IMR-90 (cell line): ENCODE results near the gene OGFR. TPM values are rescaled to one million over a fixed set of nuclear protein-coding genes. Genes with fewer than 3 reads are reported as not detected.

Source experiments
- ATAC-seq: fragments of 200-7000 bp; cut with Tn5 transposase; 2 replicates; pipeline ENCODE4 v1.9.1; 2020; ENCODE audit warnings: low read depth, mild to moderate bottlenecking, moderate library complexity
- BruUV-seq: library from RNA; stranded (reverse); fragments of 400-500 nt; replicated peaks from 2 replicates; lab custom pipeline; 2021; lab: Mats Ljungman, UMichigan
- CTCF ChIA-PET: fragments of 300-600 bp; formaldehyde crosslinking; extraction: SDS; loops from one replicate; lab custom pipeline; 2021; ENCODE audit warnings: antibody characterized with exemption; lab: Yijun Ruan, JAX
- POLR2A ChIA-PET: fragments of 300-600 bp; sonication (Branson Sonifier 250); formaldehyde crosslinking; loops from one replicate; lab custom pipeline; 2022; ENCODE audit warnings: antibody characterized with exemption; ENCODE audit not compliant: unreplicated experiment; lab: Charles Lee
- DNase-seq: peaks from one replicate; pipeline ENCODE4 v3.0.0; 2013
- H2AFZ ChIP-seq: replicated peaks from 2 replicates; pipeline ENCODE3; 2013; ENCODE audit warnings: low read length, mild to moderate bottlenecking; ENCODE audit not compliant: poor library complexity
- H2AK5ac ChIP-seq: 2 replicates; pipeline ENCODE4 v1.6.1; 2013; ENCODE audit warnings: low read depth, low read length, inconsistent platforms
- H2AK9ac ChIP-seq: replicated peaks from 2 replicates; pipeline ENCODE3; 2013; ENCODE audit warnings: mild to moderate bottlenecking, low read depth, low read length, moderate library complexity; ENCODE audit not compliant: poor library complexity
- H2BK120ac ChIP-seq: 2 replicates; pipeline ENCODE4 v1.6.1; 2013; ENCODE audit warnings: low read depth, low read length, inconsistent platforms
- H2BK15ac ChIP-seq: 3 replicates; pipeline ENCODE4 v1.6.1; 2013; ENCODE audit warnings: low read depth, low read length, inconsistent platforms
- H2BK20ac ChIP-seq: 2 replicates; pipeline ENCODE4 v1.6.1; 2013; ENCODE audit warnings: low read depth, mild to moderate bottlenecking, inconsistent platforms, low read length, moderate library complexity
- H2BK5ac ChIP-seq: 2 replicates; pipeline ENCODE4 v1.6.1; 2013; ENCODE audit warnings: mild to moderate bottlenecking, low read depth, low read length, inconsistent platforms; ENCODE audit not compliant: poor library complexity, severe bottlenecking
- H3K14ac ChIP-seq: replicated peaks from 2 replicates; pipeline ENCODE4 v1.6.1; 2013; ENCODE audit warnings: low read depth, low read length, inconsistent platforms
- H3K18ac ChIP-seq: 2 replicates; pipeline ENCODE4 v1.6.1; 2013; ENCODE audit warnings: low read depth, low read length, control low read depth
- H3K23ac ChIP-seq: 2 replicates; pipeline ENCODE4 v1.6.1; 2013; ENCODE audit warnings: low read depth, low read length, inconsistent platforms
- H3K27ac ChIP-seq: 2 replicates; pipeline ENCODE4 v1.5.1; 2013; ENCODE audit warnings: mild to moderate bottlenecking, control low read depth, low read length; ENCODE audit not compliant: insufficient read depth
- H3K27me3 ChIP-seq: 2 replicates; pipeline ENCODE4 v1.6.1; 2013; ENCODE audit warnings: low read length; ENCODE audit not compliant: control insufficient read depth, insufficient read depth
- H3K36me3 ChIP-seq: 2 replicates; pipeline ENCODE4 v1.6.1; 2013; ENCODE audit warnings: low read length, mixed read lengths; ENCODE audit not compliant: control insufficient read depth, insufficient read depth
- H3K4ac ChIP-seq: 2 replicates; pipeline ENCODE4 v1.6.1; 2013; ENCODE audit warnings: low read depth, low read length, inconsistent platforms
- H3K4me1 ChIP-seq: 2 replicates; pipeline ENCODE4 v1.6.1; 2013; ENCODE audit warnings: low read length, mixed read lengths; ENCODE audit not compliant: control insufficient read depth, insufficient read depth
- H3K4me2 ChIP-seq: 2 replicates; pipeline ENCODE4 v1.6.1; 2013; ENCODE audit warnings: low read depth, mild to moderate bottlenecking, control low read depth, low read length, moderate library complexity
- H3K4me3 ChIP-seq: 2 replicates; pipeline ENCODE4 v1.5.1; 2013; ENCODE audit warnings: low read depth, mild to moderate bottlenecking, control low read depth, low read length, moderate library complexity; ENCODE audit not compliant: insufficient read depth
- H3K56ac ChIP-seq: 2 replicates; pipeline ENCODE4 v1.6.1; 2013; ENCODE audit warnings: low read length, inconsistent platforms; ENCODE audit not compliant: insufficient read depth; ENCODE audit errors: extremely low read depth
- H3K79me1 ChIP-seq, 2 experiments: 2 replicates each; pipeline ENCODE4 v1.6.1; 2013; ENCODE audit warnings: low read length in 2 of 2, inconsistent platforms in 1 of 2, low read depth in 1 of 2
- H3K9ac ChIP-seq: 2 replicates; pipeline ENCODE4 v1.6.1; 2013; ENCODE audit warnings: low read depth, low read length, control low read depth
- H3K9me1 ChIP-seq: 2 replicates; pipeline ENCODE4 v1.6.1; 2013; ENCODE audit warnings: low read length, inconsistent platforms; ENCODE audit not compliant: insufficient read depth
- H3K9me3 ChIP-seq: 2 replicates; pipeline ENCODE4 v1.6.1; 2013; ENCODE audit warnings: low read length; ENCODE audit not compliant: control insufficient read depth, insufficient read depth
- H4K20me1 ChIP-seq: 2 replicates; pipeline ENCODE4 v1.6.1; 2013; ENCODE audit warnings: low read length, inconsistent platforms; ENCODE audit not compliant: insufficient read depth
- H4K5ac ChIP-seq: 2 replicates; pipeline ENCODE4 v1.6.1; 2013; ENCODE audit warnings: mild to moderate bottlenecking, low read depth, low read length, control low read depth
- H4K8ac ChIP-seq, 2 experiments: 2 replicates each; pipeline ENCODE4 v1.6.1; 2013; ENCODE audit warnings: low read depth in 2 of 2, low read length in 2 of 2, control low read depth in 1 of 2, inconsistent platforms in 1 of 2
- H4K91ac ChIP-seq: 2 replicates; pipeline ENCODE4 v1.6.1; 2013; ENCODE audit warnings: low read depth, low read length, inconsistent platforms; ENCODE audit not compliant: insufficient read depth
- BHLHE40 ChIP-seq: fragments of 150-350 bp; IDR thresholded peaks from 2 replicates; pipeline ENCODE4 v1.6.1; 2016; ENCODE audit warnings: mild to moderate bottlenecking, low read depth, low read length
- CEBPB ChIP-seq: IDR thresholded peaks from 2 replicates; pipeline ENCODE4 v1.6.1; 2012; ENCODE audit warnings: low read depth, low read length, improper control_type of control experiment
- CHD1 ChIP-seq: IDR thresholded peaks from 2 replicates; pipeline ENCODE4 v1.6.1; 2012; ENCODE audit warnings: low read depth, low read length, improper control_type of control experiment
- MAFK ChIP-seq: IDR thresholded peaks from 2 replicates; pipeline ENCODE4 v1.6.1; 2012; ENCODE audit warnings: low read depth, low read length, improper control_type of control experiment
- MAZ ChIP-seq: IDR thresholded peaks from 2 replicates; pipeline ENCODE4 v1.6.1; 2012; ENCODE audit warnings: low read depth, mild to moderate bottlenecking, low read length, improper control_type of control experiment, moderate library complexity, borderline replicate concordance
- MXI1 ChIP-seq: IDR thresholded peaks from 2 replicates; pipeline ENCODE4 v1.6.1; 2012; ENCODE audit warnings: low read depth, mild to moderate bottlenecking, low read length, moderate library complexity, borderline replicate concordance
- POLR2A ChIP-seq: IDR thresholded peaks from 2 replicates; pipeline ENCODE4 v1.6.1; 2012; ENCODE audit warnings: mild to moderate bottlenecking, low read depth, low read length
- RAD21 ChIP-seq: IDR thresholded peaks from 2 replicates; pipeline ENCODE4 v1.6.1; 2012; ENCODE audit warnings: low read length, improper control_type of control experiment
- RFX5 ChIP-seq: IDR thresholded peaks from 2 replicates; pipeline ENCODE4 v1.8.0; 2012; ENCODE audit warnings: low read depth, mild to moderate bottlenecking, low read length, moderate library complexity
- SMC3 ChIP-seq: fragments of 150-350 bp; IDR thresholded peaks from 2 replicates; pipeline ENCODE4 v1.6.1; 2016; ENCODE audit warnings: low read depth, mild to moderate bottlenecking, antibody characterized with exemption, low read length, moderate library complexity
- WGBS, 2 experiments: methylation state at CpG; one replicate each; pipeline versions ENCODE4 v1.1.5 to v1.1.7; 2013; ENCODE audit warnings: missing lambda C conversion rate in 2 of 2; ENCODE audit not compliant: insufficient read length in 1 of 2; ENCODE audit errors: extremely low coverage in 2 of 2; 5-methylcytosine and 5-hydroxymethylcytosine counted together
- dilution Hi-C: fragments of 300-500 bp; cut with HindIII; formaldehyde crosslinking; loops from one replicate; pipeline ENCODE4 v1.14.3; 2018; ENCODE audit warnings: low sequenced_read_pairs; ENCODE audit not compliant: unreplicated experiment
- in situ Hi-C: fragments of 300-500 bp; cut with MboI; formaldehyde crosslinking; loops from 3 replicates; pipeline ENCODE4 v1.14.3; 2019; ENCODE audit warnings: low sequenced_read_pairs, inconsistent platforms, mixed read lengths
- intact Hi-C: fragments of 100-400 bp; cut with micrococcal nuclease; formaldehyde crosslinking; loops from 2 replicates; pipeline ENCODE4 v1.10.0; 2022
- polyA plus RNA-seq, 3 experiments: library from polyadenylated mRNA; depleted of rRNA; stranded (reverse); fragments of >200 nt; gene quantifications; 2 replicates each; pipeline ENCODE4 v1.2.3, GENCODE V29; 2012; ENCODE audit warnings: low replicate concordance in 1 of 3
- total RNA-seq: library from RNA; depleted of rRNA; stranded (reverse); fragments of >200 nt; gene quantifications from 2 replicates; pipeline ENCODE4 v1.2.3, GENCODE V29; 2012
- TF ChIP-seq, protein P1 (sequence below): conservative IDR thresholded peaks from 2 replicates; pipeline ENCODE4 v1.5.1; 2012; ENCODE audit warnings: mild to moderate bottlenecking, low read depth, low read length, improper control_type of control experiment
- TF ChIP-seq, protein P2 (sequence below): fragments of 150-350 bp; IDR thresholded peaks from 2 replicates; pipeline ENCODE4 v1.6.1; 2017; ENCODE audit warnings: mild to moderate bottlenecking, antibody characterized with exemption, low read length, low read depth

Gene OGFR
- total and polyA plus RNA-seq, 2 of the 4 experiments (the other 2 are of a cell fraction): 22.4 to 30.1 TPM

DNA sequence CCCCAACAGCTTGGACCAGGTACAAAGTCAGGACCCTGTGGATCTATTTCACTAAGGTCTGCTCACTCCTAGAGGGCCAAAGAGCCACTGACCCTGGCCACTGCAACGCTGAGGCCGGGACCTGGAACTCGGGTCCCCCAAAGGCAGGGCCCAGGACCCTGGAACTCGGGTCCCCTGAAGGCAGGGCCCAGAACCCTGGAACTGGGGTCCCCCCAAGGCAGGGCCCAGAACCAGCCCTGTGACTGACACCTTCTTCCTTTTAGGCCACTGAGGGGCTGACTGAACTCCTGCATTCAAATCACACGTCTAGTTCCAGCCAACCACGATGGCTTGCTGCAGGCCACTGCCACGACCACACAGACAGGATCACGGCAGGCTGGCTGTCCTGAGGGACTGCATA is 47.6 kb downstream of the OGFR start:
- Histone ChIP-seq H4K8ac (no peak overlapping the region), H2AK9ac (no peak overlapping the region), H4K20me1 (peaks cover 7% of the 10 kb centered on the region), H3K9me3 (no peaks in the 10 kb centered on the region), H3K23ac (no peak overlapping the region), H3K4ac (no peak overlapping the region), H2BK15ac (no peak overlapping the region), H2AFZ (no peak overlapping the region), H3K27me3 (no peaks in the 10 kb centered on the region), H3K56ac (no peak overlapping the region), H3K14ac (no peak overlapping the region), H3K9me1 (peaks cover 4% of the 10 kb centered on the region; the same call in 1 of the 2 replicates), H3K4me2 (no peak overlapping the region), H4K91ac (no peak overlapping the region), H2AK5ac (no peak overlapping the region), H3K79me1 (peaks cover 14 to 31% of the 10 kb centered on the region in 2 experiments), H3K36me3 (peaks cover 26% of the 10 kb centered on the region), H2BK20ac (no peak overlapping the region), H2BK120ac (no peak overlapping the region), H3K9ac (no peak overlapping the region), H3K4me1 (no peaks in the 10 kb centered on the region), H3K18ac (no peak overlapping the region), H2BK5ac (no peak overlapping the region), H3K4me3 (no peak overlapping the region), H4K5ac (no peak overlapping the region), H3K27ac (no peak overlapping the region)
- ATAC-seq: no peak
- dilution Hi-C loops: no loop called here
- intact Hi-C loops: no loop called here
- TF ChIP-seq SMC3 (no peak), MXI1 (no peak), RAD21 (no peak), RFX5 (no peak), POLR2A (no peak), BHLHE40 (no peak), CEBPB (no peak), MAZ (no peak), CHD1 (no peak), MAFK (no peak)
- TF ChIP-seq, protein P1, sequence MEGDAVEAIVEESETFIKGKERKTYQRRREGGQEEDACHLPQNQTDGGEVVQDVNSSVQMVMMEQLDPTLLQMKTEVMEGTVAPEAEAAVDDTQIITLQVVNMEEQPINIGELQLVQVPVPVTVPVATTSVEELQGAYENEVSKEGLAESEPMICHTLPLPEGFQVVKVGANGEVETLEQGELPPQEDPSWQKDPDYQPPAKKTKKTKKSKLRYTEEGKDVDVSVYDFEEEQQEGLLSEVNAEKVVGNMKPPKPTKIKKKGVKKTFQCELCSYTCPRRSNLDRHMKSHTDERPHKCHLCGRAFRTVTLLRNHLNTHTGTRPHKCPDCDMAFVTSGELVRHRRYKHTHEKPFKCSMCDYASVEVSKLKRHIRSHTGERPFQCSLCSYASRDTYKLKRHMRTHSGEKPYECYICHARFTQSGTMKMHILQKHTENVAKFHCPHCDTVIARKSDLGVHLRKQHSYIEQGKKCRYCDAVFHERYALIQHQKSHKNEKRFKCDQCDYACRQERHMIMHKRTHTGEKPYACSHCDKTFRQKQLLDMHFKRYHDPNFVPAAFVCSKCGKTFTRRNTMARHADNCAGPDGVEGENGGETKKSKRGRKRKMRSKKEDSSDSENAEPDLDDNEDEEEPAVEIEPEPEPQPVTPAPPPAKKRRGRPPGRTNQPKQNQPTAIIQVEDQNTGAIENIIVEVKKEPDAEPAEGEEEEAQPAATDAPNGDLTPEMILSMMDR: no peak
- TF ChIP-seq, protein P2, sequence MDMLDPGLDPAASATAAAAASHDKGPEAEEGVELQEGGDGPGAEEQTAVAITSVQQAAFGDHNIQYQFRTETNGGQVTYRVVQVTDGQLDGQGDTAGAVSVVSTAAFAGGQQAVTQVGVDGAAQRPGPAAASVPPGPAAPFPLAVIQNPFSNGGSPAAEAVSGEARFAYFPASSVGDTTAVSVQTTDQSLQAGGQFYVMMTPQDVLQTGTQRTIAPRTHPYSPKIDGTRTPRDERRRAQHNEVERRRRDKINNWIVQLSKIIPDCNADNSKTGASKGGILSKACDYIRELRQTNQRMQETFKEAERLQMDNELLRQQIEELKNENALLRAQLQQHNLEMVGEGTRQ: no peak
- in situ Hi-C loops: no loop called here
- ChIA-PET POLR2A (no interaction called here), CTCF (no interaction called here)
- DNase-seq: no peak
- BruUV-seq: no TSS peak
- WGBS, 2 experiments: 100% methylated on average over 5 of the region's 8 CpGs; no CpG with 5 or more reads in 1 of the 2 experiments
